ENCODE results near the gene TJP1.

GRCh38 chr15:29656636-29657475 lies 165.4 kb downstream of the TJP1 start:
- no peak for TF ChIP-seq EZH2phosphoT487 (IDR thresholded peaks at IDR 0.05; ENCODE audit: insufficient read depth, low read depth)
- no peak for TF ChIP-seq EZH2 (IDR thresholded peaks at IDR 0.05; ENCODE audit: insufficient read depth, poor library complexity, severe bottlenecking)

Data from GM23248 (cell line).